GM10248 (cell line): ENCODE measurements around the gene ADGRD1.
"Not testable (repeated sequence)": the region's sequence is repeated elsewhere in the genome, so short reads cannot be mapped to it uniquely, and the experiment has no call there.

Experiments used
- CTCF ChIA-PET: fragments of 300-600 bp; sonication (Branson Sonifier 250); formaldehyde crosslinking; extraction: SDS; loops from one replicate; lab custom pipeline; 2021; ENCODE audit warnings: antibody characterized with exemption; lab: Yijun Ruan, JAX
- POLR2A ChIA-PET: fragments of 350-650 bp; sonication (Branson Sonifier 250); formaldehyde crosslinking; extraction: SDS; loops from one replicate; lab custom pipeline; 2020; ENCODE audit warnings: antibody characterized with exemption; lab: Yijun Ruan, JAX
- DNase-seq: peaks from one replicate; pipeline ENCODE4 v3.0.0; 2012; ENCODE audit errors: extremely low spot score
- CTCF ChIP-seq: IDR thresholded peaks from 2 replicates; pipeline ENCODE4 v1.5.1; 2012; ENCODE audit warnings: mild to moderate bottlenecking, low read depth; ENCODE audit errors: extremely low read depth, missing control alignments, control extremely low read depth

The ADGRD1 gene

GRCh38 chr12:130933269-130933995 lies 20.3 kb upstream of the ADGRD1 start:
- POLR2A ChIA-PET, result no interaction called here
- CTCF ChIA-PET, result interaction anchor here (0.7 kb wide), 1 partner anchor 13 kb away, joined by 3 read pairs; no protein-coding TSS in a partner anchor
- DNase-seq, result no peak

GRCh38 chr12:130934753-130935152 lies 19.0 kb upstream of the ADGRD1 start:
- CTCF ChIA-PET, result no interaction called here
- POLR2A ChIA-PET, result no interaction called here
- no peak for TF ChIP-seq CTCF
- no peak for DNase-seq

More at GRCh38 chr12:130933269-130933995, 20.3 kb upstream of the ADGRD1 start:
- TF ChIP-seq CTCF, result no peak

- ChIA-PET CTCF (interaction anchor here (0.9 kb wide), 1 partner anchor 20 kb away, joined by 3 read pairs; no protein-coding TSS in a partner anchor), POLR2A (no interaction called here)
- no peak for DNase-seq
- TF ChIP-seq CTCF, result no peak
These were observed 17.1 kb upstream of the ADGRD1 start for GRCh38 chr12:130936561-130936960.

GRCh38 chr12:130937063-130937462 lies 16.6 kb upstream of the ADGRD1 start:
- no peak for TF ChIP-seq CTCF
- ChIA-PET POLR2A (no interaction called here), CTCF (no interaction called here)
- no peak for DNase-seq

GRCh38 chr12:130937546-130937945 lies 16.2 kb upstream of the ADGRD1 start:
- CTCF ChIA-PET, DNase-seq, POLR2A ChIA-PET: not testable (repeated sequence)

GRCh38 chr12:130938186-130938585 lies 15.5 kb upstream of the ADGRD1 start:
- ChIA-PET CTCF (no interaction called here), POLR2A (no interaction called here)
- no peak for DNase-seq
- TF ChIP-seq CTCF, result no peak

GRCh38 chr12:130944878-130945277 lies 8.8 kb upstream of the ADGRD1 start:
- no peak for DNase-seq
- TF ChIP-seq CTCF, result no peak
- ChIA-PET POLR2A (no interaction called here), CTCF (no interaction called here)
